Stimulated activated CD8-positive, alpha-beta memory T cell treated with anti-CD3 and anti-CD28 coated beads, Interleukin-7, amount 100 ng/mL, for 48 hours (primary cell): Measurements from ENCODE around the gene ARHGEF5.
"Not testable (repeated sequence)": the region's sequence is repeated elsewhere in the genome, so short reads cannot be mapped to it uniquely, and the experiment has no call there.

ENCODE experiments used
- DNase-seq, 2 donors: peaks; one replicate each; pipeline ENCODE4 v3.0.0-alpha.2; 2020; ENCODE audit warnings: low read depth in 1 of 2; ENCODE audit errors: extremely low read depth in 1 of 2

The ARHGEF5 gene

GRCh38 chr7:144355176-144355822, at the start of gene ARHGEF5:
TSS of gene ARHGEF5 (plus strand) at chr7:144355402. CDS start at chr7:144362670, 7,268 bp downstream.
- not testable (repeated sequence) for DNase-seq

GRCh38 chr7:144309702-144310101, 45.5 kb upstream of the ARHGEF5 start:
- DNase-seq, result not testable (repeated sequence)

- DNase-seq, result not testable (repeated sequence)
Observed at GRCh38 chr7:144311218-144311617, 44.0 kb upstream of the ARHGEF5 start.

DNA sequence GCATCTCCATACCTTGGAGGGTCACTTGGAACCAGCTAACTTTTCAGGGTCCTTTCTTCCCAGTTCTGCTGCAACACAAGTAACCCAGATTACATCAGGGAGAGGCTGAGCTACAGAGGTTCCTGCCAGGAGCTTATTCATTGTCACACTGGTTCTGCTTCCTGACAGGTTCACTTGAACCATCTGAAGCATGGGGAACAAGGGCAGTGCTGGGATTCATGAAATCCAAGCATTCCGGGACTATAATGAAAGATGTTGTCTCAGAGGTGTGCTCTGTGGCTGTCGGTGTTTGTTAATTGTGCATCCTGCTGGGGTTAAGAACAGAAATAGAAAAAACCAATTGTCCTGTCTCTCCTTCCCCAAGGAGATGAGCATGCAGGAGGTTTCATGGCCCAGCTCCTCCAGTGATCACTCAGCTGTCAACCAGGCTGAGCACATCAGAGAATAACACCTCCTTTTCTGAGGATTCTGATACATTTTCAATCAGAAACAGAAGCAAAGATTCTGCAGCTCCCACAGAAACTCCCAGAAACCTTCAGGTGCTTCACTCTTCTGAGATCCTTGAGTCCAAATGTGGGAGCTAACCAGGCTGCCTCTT, 43.2 kb upstream of the ARHGEF5 start, which contains the start of gene OR2A1:
TSS of gene OR2A1 (plus strand) at position 548 of the 598 bp plus-strand sequence. CDS start 5,706 bp downstream, outside the sequence.
- not testable (repeated sequence) for DNase-seq

DNA sequence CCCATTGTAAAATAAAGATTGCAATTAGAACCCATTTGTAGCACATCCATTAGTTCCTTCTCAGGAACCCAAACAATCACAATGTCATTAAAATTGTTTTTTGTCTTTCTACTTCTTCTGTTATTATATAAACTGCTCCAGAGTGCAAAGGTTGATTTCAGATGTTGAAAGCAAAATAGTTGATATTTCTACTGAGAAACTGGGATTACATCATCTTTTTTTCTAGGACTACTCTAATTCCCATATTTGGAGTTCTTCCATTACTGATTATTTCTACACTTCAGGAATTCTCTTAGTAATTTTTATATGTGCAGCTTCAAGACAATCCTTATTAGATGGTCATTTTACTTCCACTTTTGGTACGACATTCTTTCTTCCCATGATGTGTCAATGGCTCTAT, 37.7 kb upstream of the ARHGEF5 start:
- not testable (repeated sequence) for DNase-seq

GRCh38 chr7:144319547-144319946, 35.7 kb upstream of the ARHGEF5 start:
- not testable (repeated sequence) for DNase-seq

- not testable (repeated sequence) for DNase-seq
Observed at GRCh38 chr7:144321677-144322206, 33.5 kb upstream of the ARHGEF5 start.

DNA sequence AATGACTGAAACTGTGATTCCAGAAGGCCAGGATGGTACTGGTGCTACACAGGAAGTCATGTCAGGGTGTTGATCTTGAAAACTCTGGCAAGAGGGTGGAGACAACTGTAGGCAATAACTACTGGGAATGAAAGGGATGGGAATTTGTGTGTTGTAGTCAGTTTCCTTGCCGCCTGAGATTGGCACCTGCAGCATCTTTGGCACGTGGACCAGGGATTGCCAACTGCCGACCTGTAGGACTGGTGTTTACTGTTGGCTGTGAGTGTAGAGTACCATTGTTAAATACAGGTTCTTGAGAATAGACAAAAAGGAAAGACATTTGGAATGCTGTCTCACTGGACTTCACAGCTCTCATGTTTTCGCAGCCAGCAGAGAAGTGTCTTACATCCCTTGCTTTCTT, 31.8 kb upstream of the ARHGEF5 start:
- not testable (repeated sequence) for DNase-seq

GRCh38 chr7:144325868-144326267, 29.3 kb upstream of the ARHGEF5 start:
- not testable (repeated sequence) for DNase-seq

- DNase-seq, result not testable (repeated sequence)
Observed at GRCh38 chr7:144330044-144330443, 25.2 kb upstream of the ARHGEF5 start.

GRCh38 chr7:144331221-144331995, 23.8 kb upstream of the ARHGEF5 start:
- DNase-seq, result not testable (repeated sequence)

DNA sequence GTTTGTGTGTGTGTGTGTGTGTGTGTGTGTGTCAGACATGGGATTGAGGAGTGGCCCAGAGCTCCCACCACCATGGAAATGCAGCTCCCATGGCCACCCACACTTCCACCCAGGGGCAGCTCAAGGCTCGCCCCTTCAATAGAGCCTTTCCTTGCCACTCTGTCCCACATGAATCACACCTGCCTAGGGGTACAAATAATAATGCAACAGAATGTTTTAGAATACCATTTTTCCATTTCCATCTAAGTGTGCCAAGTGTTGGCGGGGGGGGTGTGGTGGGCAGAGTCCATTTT, 23.3 kb upstream of the ARHGEF5 start:
- not testable (repeated sequence) for DNase-seq

GRCh38 chr7:144348625-144349024, 6.6 kb upstream of the ARHGEF5 start:
- DNase-seq, result not testable (repeated sequence)

DNA sequence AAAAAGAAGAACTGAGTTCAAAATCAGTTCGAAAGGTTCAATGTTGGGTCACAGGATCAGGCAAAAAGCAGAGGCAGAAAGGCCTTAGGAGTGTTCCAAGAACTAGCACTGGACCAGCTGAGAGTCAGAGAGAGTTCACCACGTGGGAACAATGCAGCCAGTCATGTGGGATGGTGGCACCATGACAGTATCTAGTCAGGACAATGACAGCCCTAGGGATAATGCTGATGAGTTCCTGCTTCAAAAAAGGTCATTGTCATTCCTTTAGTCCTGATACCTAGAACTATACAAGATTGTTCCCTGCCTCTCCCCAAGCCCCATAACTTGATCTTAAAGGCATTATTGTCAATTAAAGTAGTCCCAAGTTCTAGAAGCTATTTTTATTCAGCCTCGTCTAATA, 3.5 kb upstream of the ARHGEF5 start:
- DNase-seq, result not testable (repeated sequence)

GRCh38 chr7:144356185-144356584, 983 bp downstream of the ARHGEF5 start:
- not testable (repeated sequence) for DNase-seq

- DNase-seq, result not testable (repeated sequence)
Observed at GRCh38 chr7:144356860-144357259, 1.7 kb downstream of the ARHGEF5 start.

- DNase-seq, result not testable (repeated sequence)
Observed at GRCh38 chr7:144362061-144362460, 6.9 kb downstream of the ARHGEF5 start.

DNA sequence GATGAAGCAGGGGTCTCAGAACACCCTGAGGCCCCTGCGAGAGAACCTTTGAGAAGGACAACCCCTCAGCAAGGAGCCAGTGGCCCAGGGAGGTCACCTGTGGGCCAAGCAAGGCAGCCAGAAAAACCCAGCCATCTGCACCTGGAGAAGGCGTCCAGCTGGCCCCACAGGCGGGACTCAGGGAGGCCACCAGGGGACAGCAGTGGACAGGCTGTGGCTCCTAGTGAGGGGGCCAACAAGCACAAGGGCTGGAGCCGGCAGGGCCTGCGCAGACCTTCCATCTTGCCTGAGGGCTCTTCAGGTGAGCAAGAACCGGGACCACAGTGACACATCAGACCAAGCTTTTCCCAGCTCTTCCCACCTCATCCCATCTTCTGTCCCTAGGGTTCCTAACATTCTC, 10.3 kb downstream of the ARHGEF5 start:
- DNase-seq, result not testable (repeated sequence)

DNA sequence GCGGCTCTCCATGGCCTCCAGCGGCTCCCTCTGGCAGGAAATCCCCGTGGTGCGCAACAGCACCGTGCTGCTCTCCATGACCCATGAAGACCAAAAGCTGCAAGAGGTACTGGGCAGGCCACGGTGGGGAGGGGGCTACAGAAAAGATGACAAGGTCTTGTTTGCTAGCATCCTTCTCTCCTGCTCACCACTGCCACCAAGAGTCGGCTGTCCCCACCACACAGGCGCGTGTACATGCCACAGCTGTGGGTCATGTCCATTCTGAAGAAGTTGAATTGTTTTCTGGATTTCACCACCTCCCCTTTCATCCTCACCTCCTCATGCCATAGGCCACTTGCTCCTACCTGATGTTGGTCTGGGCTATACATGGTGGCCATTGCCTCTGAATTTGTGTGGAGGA, 12.0 kb downstream of the ARHGEF5 start:
- not testable (repeated sequence) for DNase-seq

GRCh38 chr7:144369221-144369620, 14.0 kb downstream of the ARHGEF5 start:
- not testable (repeated sequence) for DNase-seq

DNA sequence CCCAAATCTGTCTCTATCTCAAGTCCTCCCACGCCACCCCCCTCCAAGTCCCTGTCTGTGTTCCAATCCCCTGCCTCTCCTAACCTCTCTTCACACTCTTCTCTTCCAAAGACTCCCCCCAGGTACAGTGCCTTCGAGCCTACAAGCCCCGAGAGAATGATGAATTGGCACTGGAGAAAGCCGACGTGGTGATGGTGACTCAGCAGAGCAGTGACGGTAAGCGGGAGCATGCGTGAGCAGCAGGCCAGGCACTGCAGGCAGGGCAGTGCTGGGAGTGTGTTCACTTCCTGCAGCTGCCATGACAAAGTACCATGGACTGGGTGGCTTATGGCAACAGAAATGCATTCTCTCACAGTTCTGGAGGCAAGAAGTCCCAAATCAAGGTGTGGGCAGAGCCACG, 23.4 kb downstream of the ARHGEF5 start:
- DNase-seq, result no peak
